ENCODE results near the gene DENND2A.
"Not testable (repeated sequence)": the region's sequence is repeated elsewhere in the genome, so short reads cannot be mapped to it uniquely, and the experiment has no call there.

DENND2A gene

DNA sequence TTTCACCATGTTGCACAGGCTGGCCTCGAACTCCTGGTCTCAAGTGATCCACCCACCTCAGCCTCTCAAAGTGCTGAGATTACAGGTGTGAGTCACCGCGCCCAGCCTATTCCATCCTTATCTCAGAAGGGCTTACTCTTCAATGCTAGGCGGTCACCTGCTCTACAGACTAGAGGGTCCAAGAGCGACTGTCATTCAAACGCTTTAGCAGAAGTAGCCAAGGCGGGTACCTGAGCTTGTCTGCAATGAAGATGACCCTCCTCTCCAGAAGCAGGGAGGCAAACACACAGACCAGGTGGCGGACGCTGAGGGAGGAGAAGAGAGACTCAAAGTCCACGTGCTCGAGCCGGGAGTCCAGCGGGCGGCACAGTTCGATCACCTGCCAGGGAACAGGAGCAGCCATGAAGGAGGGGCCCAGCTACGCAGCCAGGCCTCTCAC, 96.2 kb downstream of the DENND2A start:
- DNase-seq (ENCODE audit: low spot score), result no peak

GRCh38 chr7:140542228-140542603, 98.4 kb downstream of the DENND2A start:
- DNase-seq (ENCODE audit: low spot score), result no peak

GRCh38 chr7:140541513-140542227, 98.9 kb downstream of the DENND2A start:
- DNase-seq (ENCODE audit: low spot score), result no peak

DNA sequence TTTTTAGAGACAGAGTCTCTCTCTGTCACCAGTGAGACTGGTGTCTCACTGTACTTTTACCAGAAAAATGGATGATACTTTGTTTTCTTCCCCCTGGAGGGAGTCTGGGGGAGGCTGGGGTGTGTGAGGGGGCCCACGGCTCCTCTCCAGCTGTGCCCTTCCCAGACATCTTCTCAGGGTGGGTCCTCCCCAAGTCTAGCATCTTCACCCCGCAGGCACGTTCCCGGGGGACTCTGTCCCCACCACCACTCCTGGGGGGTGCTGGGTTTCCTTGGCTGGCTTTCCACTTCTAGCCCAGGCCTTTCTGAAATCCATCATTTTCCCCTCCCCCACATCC, 99.5 kb downstream of the DENND2A start:
- no peak for DNase-seq (ENCODE audit: low spot score)

DNA sequence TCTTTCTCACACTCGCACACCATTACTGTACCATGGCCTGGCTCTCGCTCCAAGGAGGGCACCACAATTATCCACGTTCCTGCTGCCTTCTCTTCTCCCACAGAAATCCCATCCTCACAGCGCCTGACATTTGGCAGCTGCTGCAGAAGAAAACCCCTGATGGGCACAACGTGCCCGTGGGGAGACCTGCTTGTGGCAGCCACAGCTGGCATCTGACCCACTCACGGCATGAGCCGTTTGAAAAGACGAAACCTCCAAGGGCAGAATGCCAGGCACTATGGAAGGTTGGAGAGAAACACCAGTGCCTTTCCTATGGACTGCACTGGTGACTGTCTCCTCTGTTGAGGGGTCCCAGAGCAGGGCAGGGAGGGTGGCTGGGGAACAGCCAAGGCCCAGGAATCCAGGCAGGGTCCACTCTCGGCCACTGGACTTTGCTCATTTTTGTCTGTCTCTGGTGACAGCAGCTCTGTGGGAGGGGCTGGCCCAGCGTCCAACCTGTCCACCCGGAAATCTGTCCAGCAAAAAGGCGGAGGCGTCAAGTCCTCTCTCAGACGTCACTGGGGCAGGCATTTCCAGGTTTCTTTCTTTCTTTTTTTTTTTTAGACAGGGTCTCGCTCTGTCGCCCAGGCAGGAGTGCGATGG, 100.4 kb downstream of the DENND2A start:
- DNase-seq (ENCODE audit: low spot score), result no peak

- DNase-seq (ENCODE audit: low spot score), result no peak
Observed at GRCh38 chr7:140539461-140539860, 101.2 kb downstream of the DENND2A start.

DNA sequence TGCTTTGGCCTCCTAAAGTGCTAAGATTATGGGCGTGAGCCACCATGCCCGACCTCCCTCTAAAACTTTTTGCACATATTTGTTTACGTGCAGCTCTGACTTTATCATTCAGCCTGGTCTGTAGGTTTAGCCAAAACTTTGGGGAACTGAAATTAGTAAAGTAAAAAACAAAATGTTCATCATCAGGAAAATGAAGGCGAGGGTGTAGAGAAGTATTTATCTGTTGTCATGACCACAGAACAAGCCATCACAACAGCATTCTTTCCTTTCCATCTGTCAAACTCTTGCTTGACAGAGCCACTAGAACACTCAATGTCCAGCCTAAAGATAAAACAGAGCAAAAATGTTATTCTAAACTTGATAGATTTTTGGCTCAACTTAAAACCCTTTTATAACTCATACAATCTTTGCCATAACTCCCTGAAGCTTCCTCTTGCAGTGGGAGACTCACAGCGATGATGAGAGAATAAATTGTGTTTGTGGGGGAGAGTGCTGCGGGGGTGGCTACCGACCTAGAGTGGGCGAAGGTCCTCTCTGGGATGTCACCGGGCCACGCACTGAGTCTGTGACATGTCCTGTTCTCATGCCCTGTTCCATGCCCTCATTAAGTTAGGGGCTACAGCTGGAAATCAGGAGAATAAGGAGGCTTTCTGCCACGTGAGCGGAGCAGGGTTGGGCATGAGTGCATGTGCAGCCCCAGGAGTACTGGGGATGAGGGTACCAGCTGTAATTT, 102.7 kb downstream of the DENND2A start:
- no peak for DNase-seq (ENCODE audit: low spot score)

DNA sequence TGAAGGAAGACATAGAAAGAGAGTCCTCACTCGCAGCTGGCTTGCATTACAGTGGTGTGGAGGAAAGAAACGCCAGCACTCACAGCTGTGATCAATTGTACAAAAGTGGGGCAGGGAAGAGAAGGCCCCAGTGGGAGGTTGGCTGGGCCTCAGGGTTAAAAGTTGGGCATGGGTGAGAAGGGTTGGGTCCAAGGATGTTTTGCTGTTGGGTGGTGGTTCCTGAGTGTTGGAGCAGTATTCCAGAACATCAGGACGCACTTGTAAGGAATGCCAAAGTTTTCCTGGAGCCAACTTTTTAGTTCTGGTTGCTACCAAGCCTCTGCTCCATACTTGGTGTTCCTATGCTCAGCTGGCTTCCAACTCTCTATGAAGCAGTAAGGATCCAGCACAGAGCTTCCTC, 105.9 kb downstream of the DENND2A start:
- no peak for DNase-seq (ENCODE audit: low spot score)

DNA sequence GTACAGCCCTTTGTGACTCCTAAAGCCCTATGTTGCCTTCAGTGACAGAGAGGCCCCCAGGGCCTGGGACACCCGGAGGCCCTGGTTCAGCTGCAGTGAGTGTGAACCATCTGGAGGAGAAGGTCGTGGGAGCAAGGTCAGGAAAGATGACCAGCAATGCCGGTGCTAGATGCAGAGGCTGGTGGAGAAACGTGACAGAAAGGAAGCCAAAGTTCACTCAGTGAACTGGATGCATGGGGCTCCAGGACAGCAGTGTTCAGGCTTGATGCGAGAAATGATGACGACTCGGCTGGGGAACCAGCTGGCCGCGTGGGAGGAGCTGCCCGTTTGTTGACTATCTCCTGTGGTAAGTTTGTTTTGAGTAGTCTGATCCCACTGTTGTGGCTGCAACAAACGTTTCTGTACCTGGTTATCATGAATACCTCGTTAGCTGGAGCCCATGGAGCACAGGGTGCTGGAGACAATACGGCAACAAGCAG, 107.2 kb downstream of the DENND2A start:
- DNase-seq (ENCODE audit: low spot score), result no peak

- not testable (repeated sequence) for DNase-seq (ENCODE audit: low spot score)
Observed at GRCh38 chr7:140529428-140529827, 111.2 kb downstream of the DENND2A start.

- no peak for DNase-seq (ENCODE audit: low spot score)
Observed at GRCh38 chr7:140526787-140527664, 113.6 kb downstream of the DENND2A start.

- DNase-seq (ENCODE audit: low spot score), result no peak
Observed at GRCh38 chr7:140526214-140526613, 114.4 kb downstream of the DENND2A start.

DNA sequence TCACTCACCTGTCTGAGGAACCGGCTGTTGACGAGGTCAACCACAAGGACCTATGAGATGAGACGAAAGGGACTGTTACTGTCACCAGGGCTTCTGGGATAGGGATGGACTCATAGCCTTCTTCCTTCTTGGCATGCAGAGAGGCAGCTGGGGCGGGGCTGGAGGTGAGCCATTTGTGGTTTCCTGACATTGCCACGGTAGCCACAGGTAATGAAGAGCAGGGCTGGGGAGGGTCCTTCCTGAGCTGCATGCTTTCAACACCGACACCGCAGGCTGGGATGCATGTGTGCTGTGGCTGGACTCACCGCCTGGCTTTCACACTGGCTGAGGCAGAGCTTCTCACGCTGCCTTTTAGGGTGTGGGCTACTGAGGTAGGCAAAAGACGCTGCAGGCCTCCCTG, 114.9 kb downstream of the DENND2A start:
- no peak for DNase-seq (ENCODE audit: low spot score)

GRCh38 chr7:140521421-140521820, 119.2 kb downstream of the DENND2A start:
- DNase-seq (ENCODE audit: low spot score), result no peak

DNA sequence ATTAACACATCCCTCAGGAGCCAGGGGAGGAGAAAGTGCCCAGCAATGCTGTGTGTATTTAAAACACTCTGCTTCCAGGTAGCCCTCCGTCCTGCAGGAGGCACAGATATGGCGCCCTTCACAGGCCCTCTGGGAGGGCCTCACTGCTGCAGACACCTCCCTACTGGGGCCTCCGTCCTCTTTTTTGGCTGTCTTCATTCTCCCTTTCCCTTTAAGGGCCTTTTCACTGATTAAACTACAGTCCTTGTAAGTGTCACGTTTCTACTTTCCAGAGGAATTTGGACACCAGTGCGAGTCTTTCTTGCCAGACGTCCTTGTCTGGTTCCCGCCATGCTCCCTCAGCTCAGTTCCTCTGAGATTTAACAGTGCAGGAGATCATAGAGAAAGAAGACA, 121.6 kb downstream of the DENND2A start:
- no peak for DNase-seq (ENCODE audit: low spot score)

DNA sequence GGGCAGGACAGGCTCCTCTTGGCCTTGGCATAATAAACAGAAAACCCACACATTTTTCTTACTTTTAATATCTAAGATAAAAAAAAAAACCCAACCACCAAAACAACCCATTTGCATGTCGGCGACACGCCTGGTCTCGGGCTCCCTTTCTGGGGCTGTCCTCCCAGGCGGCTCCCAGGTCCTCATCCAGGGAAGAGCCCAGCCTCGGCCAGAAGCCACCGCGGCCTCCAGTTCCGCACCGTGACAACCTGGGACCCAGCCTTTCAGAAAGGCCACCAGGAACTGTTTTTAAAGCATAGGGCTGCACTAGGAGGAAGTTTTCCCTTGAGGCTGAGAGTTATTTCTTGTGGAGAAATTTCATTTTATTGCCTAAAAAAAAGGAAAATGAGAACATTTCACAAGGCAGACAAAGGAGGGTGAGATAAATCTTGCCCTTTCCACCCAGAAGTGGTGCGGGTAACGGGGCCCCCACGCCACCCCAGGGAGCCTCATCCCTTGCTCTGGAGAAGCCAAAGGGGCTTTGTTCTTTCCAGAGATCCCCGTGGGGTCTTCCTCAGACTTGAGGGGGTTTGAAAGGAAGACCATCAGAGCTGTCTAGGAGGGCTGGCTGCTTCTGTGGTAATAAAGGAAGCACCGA, 122.1 kb downstream of the DENND2A start:
- no peak for DNase-seq (ENCODE audit: low spot score)

DNA sequence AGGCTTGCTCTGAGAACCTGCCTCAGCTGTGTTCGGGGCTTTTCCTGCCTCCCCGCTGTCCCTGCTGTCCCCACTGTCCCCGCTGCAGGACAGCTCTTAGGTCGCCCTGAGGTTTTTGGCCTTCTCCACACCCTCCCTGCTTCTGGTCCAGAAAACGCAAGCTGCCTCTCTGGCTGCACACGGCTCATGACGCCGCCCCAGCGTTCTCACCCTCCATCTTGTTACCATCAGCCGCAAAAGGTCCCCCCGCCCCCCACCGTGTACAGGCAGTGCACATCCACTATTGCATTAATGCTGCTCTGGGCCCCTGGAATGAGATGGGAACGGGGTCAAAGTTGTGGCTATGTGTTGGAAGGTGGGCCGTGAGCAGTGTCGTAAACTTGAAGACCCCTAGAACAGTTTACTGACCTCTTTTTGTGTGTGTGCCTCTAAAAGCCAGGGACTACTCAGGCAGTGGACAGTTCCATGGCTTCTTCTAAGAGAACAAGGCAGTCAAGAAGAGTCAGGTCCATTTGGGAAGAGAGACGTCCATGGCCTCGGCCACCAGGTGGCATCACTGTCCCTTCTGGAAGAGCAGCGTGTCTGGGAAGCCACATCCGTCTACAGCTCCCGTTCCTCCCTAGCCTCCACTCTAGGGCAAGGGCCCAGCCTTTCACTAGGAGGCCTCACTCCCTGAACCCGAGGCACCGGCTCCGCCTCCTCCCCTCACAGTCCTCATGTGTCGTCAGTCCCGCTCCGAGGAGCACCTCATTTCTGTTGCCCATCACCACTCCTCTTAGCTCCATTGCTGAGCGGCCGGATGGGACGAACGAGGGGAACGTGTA, 122.9 kb downstream of the DENND2A start:
- peak; percentile 88 for DNase-seq (ENCODE audit: low spot score)

DNA sequence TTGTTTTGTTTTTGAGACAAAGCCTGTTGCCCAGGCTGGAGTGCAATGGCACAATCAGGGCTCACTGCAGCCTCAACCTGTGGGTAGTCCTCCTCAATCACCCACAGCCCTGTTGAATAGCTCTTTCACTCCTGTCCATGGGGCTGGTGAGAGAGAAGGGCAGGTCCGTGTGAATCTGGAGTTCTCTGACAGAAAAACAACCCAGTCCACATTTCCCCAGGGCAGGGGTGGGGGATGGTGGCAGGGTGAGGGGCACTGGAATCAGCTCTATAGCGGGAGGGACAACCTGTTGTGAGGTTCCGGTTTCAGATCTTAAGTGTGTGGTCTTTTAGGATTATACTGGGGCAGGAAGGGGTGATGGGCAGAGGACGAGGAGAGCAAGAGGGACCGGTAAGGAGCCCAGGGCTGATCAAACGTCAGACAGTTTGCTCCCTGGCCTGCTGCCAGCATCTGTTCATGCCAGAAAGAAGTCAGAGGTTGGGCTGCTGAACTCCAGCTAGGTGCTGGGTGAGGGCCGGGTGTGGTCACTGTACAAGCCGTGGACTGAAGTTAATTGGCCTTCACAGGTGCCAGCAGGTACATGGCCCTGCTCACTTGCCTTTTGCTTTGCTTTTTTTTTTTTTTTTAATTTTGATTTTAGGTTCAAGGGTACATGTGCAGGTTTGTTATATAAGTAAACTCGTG, 128.2 kb downstream of the DENND2A start:
- no peak for DNase-seq (ENCODE audit: low spot score)

GRCh38 chr7:140509789-140510188, 130.8 kb downstream of the DENND2A start:
- DNase-seq (ENCODE audit: low spot score), result no peak

DNA sequence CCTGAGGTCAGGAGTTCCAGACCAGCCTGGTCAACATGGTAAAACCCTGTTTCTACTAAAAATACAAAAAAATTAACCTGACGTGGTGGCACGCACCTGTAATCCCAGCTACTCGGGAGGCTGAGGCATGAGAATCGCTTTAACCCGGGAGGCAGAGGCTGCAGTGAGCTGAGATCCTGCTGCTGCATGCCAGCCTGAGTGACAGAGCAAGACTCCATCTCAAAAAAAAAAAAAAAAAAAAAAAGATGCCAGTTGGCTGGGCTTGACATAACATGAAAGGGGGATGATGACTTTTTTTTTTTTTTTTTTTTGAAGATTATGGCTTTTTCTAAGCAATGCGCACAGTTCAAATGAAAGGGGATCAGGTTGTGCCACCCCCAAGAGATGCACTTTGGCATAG, 133.1 kb downstream of the DENND2A start:
- DNase-seq (ENCODE audit: low spot score), result not testable (repeated sequence)
